BLaER1 (cell line): ENCODE data around the gene ANKRD39.
"Not testable (repeated sequence)": the region's sequence is repeated elsewhere in the genome, so short reads cannot be mapped to it uniquely, and the experiment has no call there.

Experiments used
- H3K27ac ChIP-seq: shearing (Covaris generic); formaldehyde crosslinking; 2 replicates; pipeline ENCODE4 v1.8.1; 2022
- H3K27me3 ChIP-seq: shearing (Covaris generic); formaldehyde crosslinking; 2 replicates; pipeline ENCODE4 v1.8.1; 2022
- H3K36me3 ChIP-seq: shearing (Covaris generic); formaldehyde crosslinking; 2 replicates; pipeline ENCODE4 v1.8.1; 2022
- H3K4me1 ChIP-seq: shearing (Covaris generic); formaldehyde crosslinking; 2 replicates; pipeline ENCODE4 v1.8.1; 2022
- H3K4me2 ChIP-seq: shearing (Covaris generic); formaldehyde crosslinking; 2 replicates; pipeline ENCODE4 v1.8.1; 2022
- H3K4me3 ChIP-seq: shearing (Covaris generic); formaldehyde crosslinking; 2 replicates; pipeline ENCODE4 v1.8.1; 2022
- H3K9ac ChIP-seq: shearing (Covaris generic); formaldehyde crosslinking; 2 replicates; pipeline ENCODE4 v1.8.1; 2022
- H3K9me3 ChIP-seq: shearing (Covaris generic); formaldehyde crosslinking; 2 replicates; pipeline ENCODE4 v1.8.1; 2022
- H4K20me1 ChIP-seq: shearing (Covaris generic); formaldehyde crosslinking; 2 replicates; pipeline ENCODE4 v1.8.1; 2022
- Cebpa-rat ChIP-seq: shearing (Covaris generic); IDR thresholded peaks from 2 replicates; pipeline ENCODE4 v1.8.1; 2022

ANKRD39 gene

GRCh38 chr2:96866586-96866985 is 8.8 kb upstream of the ANKRD39 start:
- Histone ChIP-seq H3K4me3 (peak overlapping the region; percentile 98), H3K36me3 (peaks cover 49% of the 10 kb centered on the region), H3K9me3 (no peaks in the 10 kb centered on the region), H3K4me2 (peak overlapping the region; percentile 99), H3K27ac (peak overlapping the region; percentile 99), H4K20me1 (peaks cover 56% of the 10 kb centered on the region), H3K27me3 (no peaks in the 10 kb centered on the region), H3K9ac (peak overlapping the region; percentile 99), H3K4me1 (peaks cover 75% of the 10 kb centered on the region)
- no peak for TF ChIP-seq Cebpa-rat

- H3K4me2 ChIP-seq, result peak overlapping the region; percentile 99
- peak overlapping the region; percentile 99 for H3K9ac ChIP-seq
- H4K20me1 ChIP-seq, result peaks cover 61% of the 10 kb centered on the region
- H3K4me3 ChIP-seq, result peak overlapping the region; percentile 98
- H3K4me1 ChIP-seq, result peaks cover 78% of the 10 kb centered on the region
- H3K27me3 ChIP-seq, result no peaks in the 10 kb centered on the region
- H3K36me3 ChIP-seq, result peaks cover 54% of the 10 kb centered on the region
- H3K9me3 ChIP-seq, result no peaks in the 10 kb centered on the region
- no peak for TF ChIP-seq Cebpa-rat
- H3K27ac ChIP-seq, result peak overlapping the region; percentile 99
These were observed 8.3 kb upstream of the ANKRD39 start for GRCh38 chr2:96866149-96866548.

DNA sequence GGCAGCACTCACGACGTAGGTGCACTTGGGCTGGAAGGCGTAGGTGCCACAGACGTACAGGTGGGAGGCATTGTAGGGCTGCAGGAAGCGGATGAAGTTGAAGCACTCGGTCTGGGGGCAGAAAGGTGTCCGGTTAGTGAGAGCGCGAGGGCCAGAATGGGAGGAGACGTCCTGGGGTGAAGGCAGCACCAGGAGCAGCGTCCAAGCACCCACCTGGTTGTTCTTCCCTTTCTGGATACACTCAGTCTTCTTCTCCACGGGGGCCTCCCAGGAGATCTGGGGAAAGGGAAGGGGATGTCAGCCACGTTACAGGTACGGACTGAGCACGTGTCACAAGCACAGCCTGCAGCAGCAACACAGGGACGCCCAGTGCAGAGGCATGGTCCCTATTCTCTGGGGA is 7.8 kb upstream of the ANKRD39 start:
- H3K4me1 ChIP-seq, result peaks cover 78% of the 10 kb centered on the region
- H3K9ac ChIP-seq, result peak overlapping the region; percentile 99
- peak overlapping the region; percentile 99 for H3K27ac ChIP-seq
- H3K9me3 ChIP-seq, result no peaks in the 10 kb centered on the region
- peaks cover 58% of the 10 kb centered on the region for H3K36me3 ChIP-seq
- H4K20me1 ChIP-seq, result peaks cover 66% of the 10 kb centered on the region
- H3K27me3 ChIP-seq, result no peaks in the 10 kb centered on the region
- H3K4me3 ChIP-seq, result peak overlapping the region; percentile 98
- H3K4me2 ChIP-seq, result peak overlapping the region; percentile 99
- TF ChIP-seq Cebpa-rat, result no peak

DNA sequence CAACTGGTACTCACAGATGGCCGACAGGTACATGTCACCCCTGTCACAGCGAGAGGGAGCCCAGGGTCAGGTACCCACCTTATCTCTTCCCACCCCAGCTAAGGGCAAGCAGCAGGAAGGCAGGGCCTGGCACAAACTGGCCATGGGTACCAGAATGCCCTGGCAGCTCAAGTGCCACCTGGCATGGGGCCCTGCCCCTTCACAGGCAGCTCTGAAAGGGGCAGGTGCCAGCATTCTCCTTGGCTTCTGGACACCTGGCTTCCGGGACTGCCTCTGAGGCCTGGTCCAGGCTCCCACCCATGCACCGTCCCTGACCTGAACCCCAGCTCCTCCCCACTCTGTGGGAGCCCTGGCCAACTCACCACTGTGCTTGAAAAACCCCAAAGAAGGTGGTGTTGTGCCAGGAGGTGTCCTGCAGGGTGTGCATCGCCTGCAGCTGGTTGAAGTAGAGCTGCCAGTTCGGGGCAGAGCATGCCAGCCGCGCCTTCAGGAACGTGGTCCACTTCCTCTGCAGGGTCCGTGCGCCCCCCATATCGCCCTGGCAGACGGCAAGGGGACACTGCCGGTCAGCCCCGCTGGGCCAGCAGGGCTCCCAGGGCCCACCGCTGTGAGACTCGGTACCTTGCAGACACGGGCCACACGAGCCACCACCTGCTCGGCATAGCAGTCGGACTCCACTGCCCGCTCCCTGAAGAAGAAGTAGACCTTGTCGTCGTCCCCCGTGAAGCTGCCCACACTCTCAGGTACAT is 6.7 kb upstream of the ANKRD39 start:
- peaks cover 66% of the 10 kb centered on the region for H3K36me3 ChIP-seq
- no peak for TF ChIP-seq Cebpa-rat
- H3K9me3 ChIP-seq, result no peaks in the 10 kb centered on the region
- peak overlapping the region; percentile 40; the same call in 1 of the 2 replicates for H3K9ac ChIP-seq
- H3K27ac ChIP-seq, result peak overlapping the region; percentile 99
- H3K27me3 ChIP-seq, result no peaks in the 10 kb centered on the region
- no peak overlapping the region for H3K4me3 ChIP-seq
- H4K20me1 ChIP-seq, result peaks cover 73% of the 10 kb centered on the region
- H3K4me2 ChIP-seq, result peak overlapping the region; percentile 99
- peaks cover 85% of the 10 kb centered on the region for H3K4me1 ChIP-seq

DNA sequence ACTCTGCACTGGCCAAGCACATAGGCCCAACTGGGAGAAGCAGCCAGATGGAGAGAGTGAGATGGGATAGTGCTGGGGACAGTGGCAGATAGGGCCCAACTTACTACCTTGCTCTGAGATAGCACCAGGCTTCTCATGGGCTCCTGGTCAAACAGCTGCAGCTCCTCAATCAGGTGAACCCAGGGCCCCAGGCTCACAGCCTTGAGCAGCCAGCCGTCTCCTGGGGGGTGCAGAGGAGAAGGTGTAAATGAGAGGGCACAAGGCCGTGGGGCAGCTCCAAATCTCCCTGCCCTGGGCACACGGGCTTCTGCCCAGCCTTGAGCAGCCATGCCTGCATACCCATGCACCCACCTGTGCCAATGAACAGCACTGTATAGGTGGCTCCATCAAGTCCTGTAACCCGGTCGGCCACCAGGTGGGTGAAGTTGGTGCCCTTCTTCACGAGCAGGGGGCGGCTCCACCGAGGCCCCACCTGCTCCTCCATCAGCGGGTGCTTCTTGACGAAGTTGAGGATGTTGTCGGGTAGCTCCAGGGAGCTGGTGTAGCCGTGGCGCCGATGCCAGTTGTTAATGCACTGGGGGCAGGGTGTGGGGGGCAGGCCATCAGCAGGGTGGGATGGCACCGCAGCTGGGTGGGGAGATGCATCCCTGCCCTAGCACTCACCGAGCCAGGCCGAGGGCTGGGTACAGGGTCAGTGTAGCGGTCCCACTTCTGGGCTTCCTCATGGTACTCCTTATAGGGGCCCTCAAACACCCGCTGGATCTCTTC is 5.9 kb upstream of the ANKRD39 start:
- Histone ChIP-seq H3K4me1 (peaks cover 93% of the 10 kb centered on the region), H3K4me3 (peak overlapping the region; percentile 6; the same call in 1 of the 2 replicates), H3K27me3 (no peaks in the 10 kb centered on the region), H3K36me3 (peaks cover 70% of the 10 kb centered on the region), H3K9ac (peak overlapping the region; percentile 40; the same call in 1 of the 2 replicates), H3K4me2 (peak overlapping the region; percentile 99), H3K9me3 (no peaks in the 10 kb centered on the region), H4K20me1 (peaks cover 80% of the 10 kb centered on the region), H3K27ac (peak overlapping the region; percentile 99)
- no peak for TF ChIP-seq Cebpa-rat

GRCh38 chr2:96863056-96863455 is 5.2 kb upstream of the ANKRD39 start:
- Histone ChIP-seq H3K4me1 (peaks cover 99% of the 10 kb centered on the region), H3K4me2 (peak overlapping the region; percentile 99), H3K4me3 (peak overlapping the region; percentile 6; the same call in 1 of the 2 replicates), H3K36me3 (peaks cover 70% of the 10 kb centered on the region), H3K27ac (peak overlapping the region; percentile 99), H4K20me1 (peaks cover 77% of the 10 kb centered on the region)
- not testable (repeated sequence) for H3K9ac ChIP-seq, H3K27me3 ChIP-seq, H3K9me3 ChIP-seq
- peak; percentile 81 for TF ChIP-seq Cebpa-rat

- peaks cover 57% of the 10 kb centered on the region for H3K36me3 ChIP-seq
- peak overlapping the region; percentile 99 for H3K27ac ChIP-seq
- H3K9ac ChIP-seq, result peak overlapping the region; percentile 71
- H4K20me1 ChIP-seq, result peaks cover 66% of the 10 kb centered on the region
- H3K4me2 ChIP-seq, result peak overlapping the region; percentile 99
- no peak for TF ChIP-seq Cebpa-rat
- no peaks in the 10 kb centered on the region for H3K27me3 ChIP-seq
- H3K4me1 ChIP-seq, result peaks cover 92% of the 10 kb centered on the region
- peak overlapping the region; percentile 58 for H3K4me3 ChIP-seq
- H3K9me3 ChIP-seq, result no peaks in the 10 kb centered on the region
These were observed 3.3 kb upstream of the ANKRD39 start for GRCh38 chr2:96861074-96861473.

GRCh38 chr2:96860065-96861029 is 2.5 kb upstream of the ANKRD39 start:
- H3K4me3 ChIP-seq, result peak overlapping the region; percentile 58
- no peak for TF ChIP-seq Cebpa-rat
- H3K4me2 ChIP-seq, result peak overlapping the region; percentile 99
- H4K20me1 ChIP-seq, result peaks cover 60% of the 10 kb centered on the region
- H3K27ac ChIP-seq, result peak overlapping the region; percentile 99
- H3K36me3 ChIP-seq, result peaks cover 50% of the 10 kb centered on the region
- no peaks in the 10 kb centered on the region for H3K9me3 ChIP-seq
- peaks cover 92% of the 10 kb centered on the region for H3K4me1 ChIP-seq
- H3K9ac ChIP-seq, result peak overlapping the region; percentile 71
- no peaks in the 10 kb centered on the region for H3K27me3 ChIP-seq

- peaks cover 60% of the 10 kb centered on the region for H4K20me1 ChIP-seq
- H3K4me2 ChIP-seq, result peak overlapping the region; percentile 99
- no peak for TF ChIP-seq Cebpa-rat
These were observed 1.9 kb upstream of the ANKRD39 start for GRCh38 chr2:96859681-96860064.

More at GRCh38 chr2:96859681-96860064, 1.9 kb upstream of the ANKRD39 start:
- peak overlapping the region; percentile 90 for H3K9ac ChIP-seq
- H3K9me3 ChIP-seq, result no peaks in the 10 kb centered on the region
- H3K4me3 ChIP-seq, result no peak overlapping the region
- peaks cover 92% of the 10 kb centered on the region for H3K4me1 ChIP-seq
- peak overlapping the region; percentile 68 for H3K27ac ChIP-seq
- H3K27me3 ChIP-seq, result no peaks in the 10 kb centered on the region
- H3K36me3 ChIP-seq, result peaks cover 47% of the 10 kb centered on the region
